Central memory CD4-positive, alpha-beta T cell (primary cell): Measurements from ENCODE around the gene HMGN5.

ENCODE experiments used
- DNase-seq: peaks from one replicate; pipeline ENCODE4 v3.0.0; 2022

Gene HMGN5

DNA sequence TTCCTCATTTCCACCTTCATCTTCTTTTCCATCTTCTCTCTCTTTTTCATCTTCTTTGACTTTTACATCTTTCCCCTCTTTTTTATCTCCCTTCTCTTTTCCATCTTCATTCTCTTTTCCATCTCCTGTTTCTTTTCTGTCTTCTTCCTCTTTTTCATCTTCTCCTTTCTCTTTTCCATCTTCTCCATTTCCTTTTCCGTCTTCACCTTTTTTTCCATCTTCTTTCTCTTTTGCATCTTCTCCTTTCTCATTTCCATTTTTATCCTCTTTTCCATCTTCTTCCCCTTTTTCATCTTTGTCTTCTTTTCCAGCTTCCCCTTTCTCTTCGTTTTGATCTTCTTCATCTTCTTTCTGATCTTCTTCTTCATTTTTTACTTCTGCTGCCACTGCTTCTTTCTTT, 87.0 kb downstream of the HMGN5 start:
- no peak for DNase-seq

DNA sequence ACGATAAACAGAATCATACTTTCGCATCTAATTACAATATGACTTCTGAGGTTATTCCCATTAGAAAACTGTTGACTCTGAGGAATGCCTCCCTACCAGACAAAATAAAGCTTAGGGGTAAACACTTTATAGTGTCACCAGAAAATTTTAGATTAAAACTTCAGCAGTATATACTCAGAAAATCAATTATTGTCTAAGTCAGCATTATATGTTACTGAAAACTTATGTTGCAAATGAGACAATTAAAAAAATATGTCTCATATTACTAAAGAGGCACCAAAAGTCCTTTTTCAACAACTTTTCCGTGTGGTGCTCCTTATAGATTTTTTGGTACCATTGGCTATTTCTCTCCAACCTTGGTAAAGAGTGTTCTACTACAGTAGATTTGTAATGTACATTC, 91.4 kb downstream of the HMGN5 start:
- no peak for DNase-seq

DNA sequence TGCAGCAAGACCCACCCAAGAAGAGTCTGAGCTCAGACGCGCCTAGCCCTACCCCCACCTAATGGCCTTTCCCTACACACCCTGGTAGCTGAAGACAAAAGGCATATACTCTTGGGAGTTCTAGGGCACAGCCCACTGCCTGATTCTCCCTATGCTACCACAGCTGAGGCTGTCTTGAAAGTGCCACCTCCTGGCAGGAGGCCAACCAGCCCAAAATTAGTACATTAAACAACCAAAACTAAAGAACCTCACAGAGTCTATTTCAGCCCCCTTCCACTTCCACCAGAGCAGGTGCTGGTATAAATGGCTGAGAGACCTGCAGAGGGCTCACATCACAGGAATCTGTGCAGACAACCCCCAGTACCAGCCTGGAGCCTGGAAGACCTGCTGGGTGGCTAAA, 119.1 kb downstream of the HMGN5 start:
- no peak for DNase-seq
